Motor neuron (in vitro differentiated cells): ENCODE measurements around the gene ASZ1. TPM values are rescaled to one million over a fixed set of nuclear protein-coding genes. Genes with fewer than 3 reads are reported as not detected.

Experiments used
- ATAC-seq, 8 experiments: fragments of 200-7000 bp; cut with Tn5 transposase; replicated peaks in 6 of 8; 2 replicates each; pipeline ENCODE4 v1.8.0; 2021; ENCODE audit warnings: mild to moderate bottlenecking in 8 of 8, moderate library complexity in 8 of 8
- H3K27ac ChIP-seq, 2 donors: fragments of 250-450 bp; sonication (Bioruptor Pico); 2 replicates each; pipeline ENCODE4 v1.9.0; 2021; ENCODE audit warnings: antibody characterized with exemption in 2 of 2, mild to moderate bottlenecking in 2 of 2, moderate library complexity in 1 of 2
- H3K4me1 ChIP-seq, 2 donors: fragments of 250-450 bp; sonication (Bioruptor Pico); replicated peaks in 1 of 2; 2 replicates each; pipeline ENCODE4 v1.6.1; 2021; ENCODE audit warnings: antibody characterized with exemption in 2 of 2, mild to moderate bottlenecking in 2 of 2, moderate library complexity in 1 of 2
- H3K4me3 ChIP-seq, 5 donors: fragments of 250-450 bp; sonication (Bioruptor Pico); 2 replicates each; pipeline ENCODE4 v1.9.0; 2021; ENCODE audit warnings: antibody characterized with exemption in 5 of 5, mild to moderate bottlenecking in 5 of 5, moderate library complexity in 4 of 5
- WGBS, 10 experiments: fragments of 450-650 bp; shearing (Covaris generic); methylation state at CpG; one replicate each; pipeline ENCODE4 v1.0.0; 2022; 5-methylcytosine and 5-hydroxymethylcytosine counted together
- in situ Hi-C, 9 experiments: fragments of 400-800 bp; cut with MboI; loops; one replicate each; pipeline ENCODE4 v1.15.0; 2021; ENCODE audit warnings: low sequenced_read_pairs in 9 of 9, low pct_unique_long_range_greater_than_20kb in 2 of 9; ENCODE audit not compliant: unreplicated experiment in 9 of 9
- total RNA-seq, 8 experiments: library from RNA; unstranded; fragments of 300-600 nt; gene quantifications; 2 replicates each; pipeline versions ENCODE4 v1.2.3 to v1.2.4, GENCODE V29; 2022

ASZ1 gene
- total RNA-seq, 8 experiments from 2014 or later: 0.14 TPM; not detected in 7

GRCh38 chr7:117362294-117362888 is 64.9 kb downstream of the ASZ1 start:
- ATAC-seq: no peak
- in situ Hi-C loops: no loop called here
- no peaks in the 10 kb centered on the region for H3K4me1 ChIP-seq
- no peak overlapping the region for H3K4me3 ChIP-seq
- H3K27ac ChIP-seq: no peak overlapping the region

- Histone ChIP-seq H3K4me3 (no peak overlapping the region), H3K4me1 (no peaks in the 10 kb centered on the region), H3K27ac (no peak overlapping the region)
- 20 to 100% (median 83%) methylated on average over 1 of the region's 1 CpG; no CpG with 5 or more reads in 1 of the 10 experiments for WGBS, 10 experiments
- peak in 2 of 8 experiments; percentile 32 to 57 for ATAC-seq
- in situ Hi-C loops: no loop called here
These were observed 77.3 kb downstream of the ASZ1 start for GRCh38 chr7:117350027-117350426.

GRCh38 chr7:117349570-117349969 is 77.7 kb downstream of the ASZ1 start:
- in situ Hi-C loops: no loop called here
- ATAC-seq: peak in 2 of 8 experiments; percentile 19 to 56
- Histone ChIP-seq H3K27ac (no peak overlapping the region), H3K4me1 (no peaks in the 10 kb centered on the region), H3K4me3 (no peak overlapping the region)
- 20 to 89% (median 64%) methylated on average over 1 to 2 of the region's 2 CpGs; no CpG with 5 or more reads in 3 of the 10 experiments for WGBS, 10 experiments

DNA sequence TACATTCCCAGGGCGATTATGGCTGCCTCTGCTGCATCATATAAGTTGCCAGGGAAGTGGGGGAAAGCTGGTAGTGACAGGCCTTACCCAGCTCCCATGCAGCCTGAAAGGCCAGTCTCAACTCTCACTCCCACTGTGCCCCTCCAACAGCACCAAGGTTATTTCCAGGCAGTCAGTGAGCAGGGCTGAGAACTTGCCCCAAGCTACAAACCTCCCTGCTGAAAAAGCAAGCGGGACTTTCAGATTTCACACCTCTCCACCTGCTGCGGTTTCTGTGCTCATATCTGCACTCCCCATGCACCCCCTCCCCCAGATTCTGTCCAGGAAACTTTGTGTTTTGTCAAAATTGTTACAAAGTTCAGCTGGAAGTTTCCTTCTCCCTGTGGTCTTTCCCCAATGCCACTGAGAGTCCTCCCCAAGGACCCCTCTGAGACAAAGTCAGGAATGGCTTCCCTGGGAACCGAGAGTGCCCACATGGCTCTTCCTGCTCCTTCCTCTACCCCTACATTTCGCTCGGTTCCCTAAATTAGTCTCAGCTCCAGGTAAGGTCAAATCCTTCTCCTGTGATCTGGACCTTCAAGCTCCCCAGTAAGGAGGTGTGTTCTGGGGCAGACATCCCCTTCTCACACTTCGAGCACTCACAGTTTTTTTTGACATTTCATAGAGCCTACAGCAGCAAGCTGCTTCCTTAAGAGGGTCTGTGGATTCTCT is 79.2 kb downstream of the ASZ1 start:
- in situ Hi-C loops: no loop called here
- no peak for ATAC-seq
- 40 to 100% (median 70%) methylated on average over 1 to 7 of the region's 7 CpGs; no CpG with 5 or more reads in 3 of the 10 experiments for WGBS, 10 experiments
- Histone ChIP-seq H3K4me1 (no peaks in the 10 kb centered on the region), H3K27ac (no peak overlapping the region), H3K4me3 (no peak overlapping the region)

- H3K4me3 ChIP-seq: no peak overlapping the region
- in situ Hi-C loops: no loop called here
- H3K27ac ChIP-seq: no peak overlapping the region
- no peaks in the 10 kb centered on the region for H3K4me1 ChIP-seq
- WGBS, 10 experiments: 33 to 100% (median 61%) methylated on average over 1 to 5 of the region's 6 CpGs; no CpG with 5 or more reads in 4 of the 10 experiments
- ATAC-seq: no peak
These were observed 79.8 kb downstream of the ASZ1 start for GRCh38 chr7:117347480-117347879.

GRCh38 chr7:117346161-117346560 is 81.1 kb downstream of the ASZ1 start:
- H3K4me3 ChIP-seq: no peak overlapping the region
- peak in 1 of 8 experiments; percentile 34 for ATAC-seq
- in situ Hi-C loops: no loop called here
- no peaks in the 10 kb centered on the region for H3K4me1 ChIP-seq
- no peak overlapping the region for H3K27ac ChIP-seq

DNA sequence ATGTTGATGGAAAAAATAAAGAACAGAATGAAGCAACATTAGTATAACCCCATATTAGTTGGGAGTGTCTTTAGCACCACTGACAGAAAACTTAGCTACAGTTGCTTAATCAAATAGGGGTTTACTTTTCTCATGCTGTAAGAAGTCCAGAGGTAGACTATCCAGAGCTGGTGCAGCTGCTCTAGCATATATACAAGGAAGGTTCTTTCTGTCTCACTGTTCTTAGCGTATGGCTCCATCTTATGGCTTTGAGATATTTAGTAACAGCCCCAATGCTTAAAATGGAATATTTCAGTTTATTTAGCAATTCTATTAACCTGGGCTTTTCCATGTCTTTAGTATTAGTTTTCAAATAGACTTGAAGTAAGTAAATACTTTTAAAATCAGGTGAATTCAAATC is 89.3 kb downstream of the ASZ1 start:
- no peak overlapping the region for H3K27ac ChIP-seq
- 63 to 100% (median 84%) methylated on average over 1 of the region's 1 CpG; no CpG with 5 or more reads in 2 of the 10 experiments for WGBS, 10 experiments
- peak in 1 of 8 experiments; percentile 43 for ATAC-seq
- H3K4me1 ChIP-seq: no peaks in the 10 kb centered on the region
- H3K4me3 ChIP-seq: no peak overlapping the region
- in situ Hi-C loops: no loop called here

- ATAC-seq: no peak
- Histone ChIP-seq H3K4me3 (no peak overlapping the region), H3K4me1 (no peaks in the 10 kb centered on the region), H3K27ac (no peak overlapping the region)
- in situ Hi-C loops: no loop called here
These were observed 94.1 kb downstream of the ASZ1 start for GRCh38 chr7:117333168-117333567.

GRCh38 chr7:117332031-117332430 is 95.3 kb downstream of the ASZ1 start:
- no peak overlapping the region for H3K27ac ChIP-seq
- in situ Hi-C loops: no loop called here
- ATAC-seq: no peak
- no peak overlapping the region for H3K4me3 ChIP-seq
- no peaks in the 10 kb centered on the region for H3K4me1 ChIP-seq

- Histone ChIP-seq H3K4me1 (peaks cover 0 to 3% of the 10 kb centered on the region in 2 donors), H3K4me3 (no peak overlapping the region), H3K27ac (no peak overlapping the region)
- in situ Hi-C loops: no loop called here
- ATAC-seq: peak in 3 of 8 experiments; percentile 17 to 56 (median 21)
- WGBS, 10 experiments: 9 to 100% (median 67%) methylated on average over 1 of the region's 1 CpG; no CpG with 5 or more reads in 3 of the 10 experiments
These were observed 101.5 kb downstream of the ASZ1 start for GRCh38 chr7:117325836-117326235.

- Histone ChIP-seq H3K27ac (no peak overlapping the region), H3K4me1 (peaks cover 0 to 3% of the 10 kb centered on the region in 2 donors), H3K4me3 (peak overlapping the region in 2 of 5 donors; percentile 36 to 40)
- in situ Hi-C loops: no loop called here
- 0 to 100% (median 80%) methylated on average over 1 to 4 of the region's 4 CpGs; no CpG with 5 or more reads in 2 of the 10 experiments for WGBS, 10 experiments
- ATAC-seq: peak in 1 of 8 experiments; percentile 38
These were observed 102.3 kb downstream of the ASZ1 start for GRCh38 chr7:117324960-117325359.

- in situ Hi-C loops: no loop called here
- peaks cover 0 to 3% of the 10 kb centered on the region in 2 donors for H3K4me1 ChIP-seq
- no peak overlapping the region for H3K27ac ChIP-seq
- ATAC-seq: peak; percentile 65 to 89 (median 84)
- 3 to 7% methylated on average over 15 to 22 of the region's 67 CpGs; no CpG with 5 or more reads in 8 of the 10 experiments for WGBS, 10 experiments
- peak overlapping the region; percentile 30 to 40 (median 36) for H3K4me3 ChIP-seq
These were observed 103.2 kb downstream of the ASZ1 start for GRCh38 chr7:117323851-117324711.

DNA sequence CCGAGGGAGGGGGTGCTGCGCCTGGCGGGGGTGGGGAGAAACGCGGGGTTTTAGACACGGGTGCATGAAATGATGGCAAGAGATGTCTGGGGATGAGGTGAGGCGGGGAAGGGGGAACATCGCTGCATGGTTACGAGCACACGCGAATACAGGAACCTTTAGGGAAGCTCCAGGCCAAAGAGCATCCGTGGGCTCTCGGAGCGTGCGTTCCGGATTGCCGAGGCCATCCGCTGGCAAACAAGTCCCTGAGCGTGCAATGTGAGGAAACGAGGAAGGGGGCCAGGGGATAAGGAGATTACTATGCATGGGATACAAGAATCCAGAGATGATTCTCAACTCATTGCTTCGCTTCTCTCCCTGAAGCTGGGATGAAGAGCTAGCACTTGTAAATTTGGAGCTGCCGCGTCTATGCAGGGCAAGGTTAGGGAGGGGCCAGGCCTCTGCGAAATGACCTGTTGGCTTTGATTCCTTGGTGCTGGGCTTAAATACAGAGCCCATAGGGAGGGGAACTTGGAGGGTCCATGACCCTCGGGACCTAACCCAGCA is 103.9 kb downstream of the ASZ1 start:
- in situ Hi-C loops: no loop called here
- 0 to 40% (median 6%) methylated on average over 1 to 14 of the region's 25 CpGs; no CpG with 5 or more reads in 2 of the 10 experiments for WGBS, 10 experiments
- Histone ChIP-seq H3K4me1 (peaks cover 0 to 3% of the 10 kb centered on the region in 2 donors), H3K4me3 (peak overlapping the region; percentile 30 to 40 (median 36)), H3K27ac (no peak overlapping the region)
- peak in 6 of 8 experiments; percentile 11 to 39 (median 27) for ATAC-seq
